ENCODE results near the gene CAMTA1.

CAMTA1 gene

GRCh38 chr1:7506454-7507284, 721.4 kb downstream of the CAMTA1 start:
- in situ Hi-C loops (cut with MboI; ENCODE audit: low sequenced_read_pairs, unreplicated experiment): no loop called here
- no peak for TF ChIP-seq CTCF (IDR thresholded peaks at IDR 0.05; ENCODE audit: borderline replicate concordance, control extremely low read depth, extremely low read depth, insufficient read depth, missing control alignments)
- DNase-seq (ENCODE audit: low spot score): no peak

- in situ Hi-C loops (cut with MboI; ENCODE audit: low sequenced_read_pairs, unreplicated experiment): no loop called here
- TF ChIP-seq CTCF (IDR thresholded peaks at IDR 0.05; ENCODE audit: borderline replicate concordance, control extremely low read depth, extremely low read depth, insufficient read depth, missing control alignments): no peak
- DNase-seq (ENCODE audit: low spot score): no peak
Observed at GRCh38 chr1:7507285-7508019, 722.2 kb downstream of the CAMTA1 start.

- TF ChIP-seq CTCF (IDR thresholded peaks at IDR 0.05; ENCODE audit: borderline replicate concordance, control extremely low read depth, extremely low read depth, insufficient read depth, missing control alignments): no peak
- no peak for DNase-seq (ENCODE audit: low spot score)
- in situ Hi-C loops (cut with MboI; ENCODE audit: low sequenced_read_pairs, unreplicated experiment): no loop called here
Observed at GRCh38 chr1:7508052-7508933, 723.0 kb downstream of the CAMTA1 start.

GRCh38 chr1:7508934-7509519, 723.8 kb downstream of the CAMTA1 start:
- in situ Hi-C loops (cut with MboI; ENCODE audit: low sequenced_read_pairs, unreplicated experiment): no loop called here
- no peak for TF ChIP-seq CTCF (IDR thresholded peaks at IDR 0.05; ENCODE audit: borderline replicate concordance, control extremely low read depth, extremely low read depth, insufficient read depth, missing control alignments)
- no peak for DNase-seq (ENCODE audit: low spot score)

- DNase-seq (ENCODE audit: low spot score): no peak
- in situ Hi-C loops (cut with MboI; ENCODE audit: low sequenced_read_pairs, unreplicated experiment): no loop called here
- no peak for TF ChIP-seq CTCF (IDR thresholded peaks at IDR 0.05; ENCODE audit: borderline replicate concordance, control extremely low read depth, extremely low read depth, insufficient read depth, missing control alignments)
Observed at GRCh38 chr1:7509598-7509997, 724.3 kb downstream of the CAMTA1 start.
